ENCODE results near the gene ISCA2.

ISCA2 gene

DNA sequence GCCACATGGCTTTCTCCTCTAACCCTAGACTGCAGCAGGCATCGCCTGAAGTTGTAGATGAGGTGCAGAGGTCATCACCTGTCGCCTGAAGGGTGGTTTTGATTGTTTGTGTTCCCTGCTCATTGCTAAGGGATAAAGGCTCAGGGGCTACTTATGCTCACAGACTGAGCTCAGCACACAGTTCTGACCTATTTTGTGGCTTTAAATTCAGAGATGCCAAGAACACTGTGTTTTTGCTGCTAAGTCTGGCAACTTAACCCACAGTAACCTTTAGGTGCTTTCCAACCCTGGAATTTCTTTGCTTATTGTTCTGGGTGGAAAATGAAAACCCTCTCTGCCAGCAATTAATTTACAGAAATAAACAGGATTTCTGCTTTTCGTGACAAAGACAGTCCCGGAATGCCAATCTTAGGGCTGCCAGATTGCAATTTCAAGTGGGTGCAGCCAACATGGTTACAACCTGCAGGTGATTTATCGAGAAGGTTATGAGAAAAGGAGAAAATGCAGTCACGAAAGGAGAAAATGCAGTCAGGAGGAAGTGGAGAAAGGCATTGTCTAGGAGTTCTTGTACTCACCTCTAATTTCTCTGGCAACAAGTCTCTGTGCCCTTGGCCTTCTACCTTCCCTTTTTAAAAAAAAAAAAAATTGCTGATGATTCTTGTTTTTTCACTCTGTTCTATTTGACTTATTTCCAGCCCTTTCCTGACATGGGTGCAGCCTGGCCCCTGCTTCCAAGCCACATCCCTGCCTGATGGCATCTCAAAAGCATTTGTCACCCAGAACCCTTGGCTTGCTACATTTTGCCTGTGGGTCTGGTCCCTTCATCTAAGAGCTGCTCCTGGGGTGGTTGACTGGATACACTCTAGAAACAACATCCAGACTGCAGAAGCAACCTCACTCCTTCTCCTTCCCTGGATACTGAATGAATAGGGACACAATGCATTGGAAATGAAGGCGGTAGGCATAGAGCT, 23.7 kb upstream of the ISCA2 start:
- Histone ChIP-seq H3K9me3 (ENCODE audit: insufficient read depth, low read depth, low read length) (no peaks in the 10 kb centered on the region), H3F3A (ENCODE audit: low read depth) (no peaks in the 10 kb centered on the region), H3K9me2 (replicated peaks; ENCODE audit: low read depth, low read length) (no peaks in the 10 kb centered on the region), H4K20me1 (ENCODE audit: insufficient read depth, low read length, poor library complexity, severe bottlenecking) (no peaks in the 10 kb centered on the region), H3K4me1 (ENCODE audit: insufficient read depth, low read length, poor library complexity, severe bottlenecking) (no peaks in the 10 kb centered on the region), H3K4me3 (ENCODE audit: low read length, poor library complexity, severe bottlenecking) (no peak overlapping the region), H2AFZ (ENCODE audit: low read length) (no peak overlapping the region), H3K79me2 (ENCODE audit: insufficient read depth, low read length) (no peaks in the 10 kb centered on the region), H3K4me2 (ENCODE audit: low read depth, low read length, poor library complexity, severe bottlenecking) (no peak overlapping the region), H3K9ac (ENCODE audit: low read depth, low read length, poor library complexity, severe bottlenecking) (no peak overlapping the region), H3K27me3 (ENCODE audit: insufficient read depth, low read length, poor library complexity, severe bottlenecking) (no peaks in the 10 kb centered on the region), H3K36me3 (ENCODE audit: insufficient read depth, low read length) (no peaks in the 10 kb centered on the region)
- TF ChIP-seq, protein P1, sequence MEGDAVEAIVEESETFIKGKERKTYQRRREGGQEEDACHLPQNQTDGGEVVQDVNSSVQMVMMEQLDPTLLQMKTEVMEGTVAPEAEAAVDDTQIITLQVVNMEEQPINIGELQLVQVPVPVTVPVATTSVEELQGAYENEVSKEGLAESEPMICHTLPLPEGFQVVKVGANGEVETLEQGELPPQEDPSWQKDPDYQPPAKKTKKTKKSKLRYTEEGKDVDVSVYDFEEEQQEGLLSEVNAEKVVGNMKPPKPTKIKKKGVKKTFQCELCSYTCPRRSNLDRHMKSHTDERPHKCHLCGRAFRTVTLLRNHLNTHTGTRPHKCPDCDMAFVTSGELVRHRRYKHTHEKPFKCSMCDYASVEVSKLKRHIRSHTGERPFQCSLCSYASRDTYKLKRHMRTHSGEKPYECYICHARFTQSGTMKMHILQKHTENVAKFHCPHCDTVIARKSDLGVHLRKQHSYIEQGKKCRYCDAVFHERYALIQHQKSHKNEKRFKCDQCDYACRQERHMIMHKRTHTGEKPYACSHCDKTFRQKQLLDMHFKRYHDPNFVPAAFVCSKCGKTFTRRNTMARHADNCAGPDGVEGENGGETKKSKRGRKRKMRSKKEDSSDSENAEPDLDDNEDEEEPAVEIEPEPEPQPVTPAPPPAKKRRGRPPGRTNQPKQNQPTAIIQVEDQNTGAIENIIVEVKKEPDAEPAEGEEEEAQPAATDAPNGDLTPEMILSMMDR (conservative IDR thresholded peaks at IDR 0.05; ENCODE audit: low read length): no peak
- TF ChIP-seq EZH2phosphoT487 (IDR thresholded peaks at IDR 0.05; ENCODE audit: borderline replicate concordance): no peak

DNA sequence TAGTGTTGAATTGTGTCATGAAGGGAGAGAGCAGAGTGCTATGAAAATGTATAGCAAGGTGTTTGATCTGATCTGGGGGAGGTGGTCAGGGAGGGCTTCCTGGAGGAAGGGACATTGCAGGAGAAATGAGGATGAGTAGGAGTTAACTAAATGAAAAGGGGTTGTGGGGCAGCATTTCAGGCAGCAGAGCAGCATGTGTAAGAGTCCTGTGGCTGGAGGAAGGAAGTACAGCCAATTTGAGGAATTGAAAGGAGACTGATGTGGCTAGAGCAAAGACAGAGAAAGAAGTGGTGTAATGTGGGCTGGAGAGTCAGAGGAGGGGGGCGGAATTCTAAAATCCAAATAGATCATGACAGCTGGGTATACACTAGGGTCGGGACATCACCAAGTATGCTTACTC, 21.0 kb upstream of the ISCA2 start:
- Histone ChIP-seq H3K79me2 (ENCODE audit: insufficient read depth, low read length) (no peaks in the 10 kb centered on the region), H3K9me2 (replicated peaks; ENCODE audit: low read depth, low read length) (no peaks in the 10 kb centered on the region), H3K27me3 (ENCODE audit: insufficient read depth, low read length, poor library complexity, severe bottlenecking) (no peaks in the 10 kb centered on the region), H3K36me3 (ENCODE audit: insufficient read depth, low read length) (no peaks in the 10 kb centered on the region), H3K9ac (ENCODE audit: low read depth, low read length, poor library complexity, severe bottlenecking) (no peak overlapping the region), H3F3A (ENCODE audit: low read depth) (no peaks in the 10 kb centered on the region), H3K9me3 (ENCODE audit: insufficient read depth, low read depth, low read length) (no peaks in the 10 kb centered on the region), H4K20me1 (ENCODE audit: insufficient read depth, low read length, poor library complexity, severe bottlenecking) (no peaks in the 10 kb centered on the region), H3K4me1 (ENCODE audit: insufficient read depth, low read length, poor library complexity, severe bottlenecking) (no peaks in the 10 kb centered on the region), H2AFZ (ENCODE audit: low read length) (no peak overlapping the region), H3K4me3 (ENCODE audit: low read length, poor library complexity, severe bottlenecking) (no peak overlapping the region), H3K4me2 (ENCODE audit: low read depth, low read length, poor library complexity, severe bottlenecking) (no peak overlapping the region)
- TF ChIP-seq, protein P1 (conservative IDR thresholded peaks at IDR 0.05; ENCODE audit: low read length): no peak
- no peak for TF ChIP-seq EZH2phosphoT487 (IDR thresholded peaks at IDR 0.05; ENCODE audit: borderline replicate concordance)

DNA sequence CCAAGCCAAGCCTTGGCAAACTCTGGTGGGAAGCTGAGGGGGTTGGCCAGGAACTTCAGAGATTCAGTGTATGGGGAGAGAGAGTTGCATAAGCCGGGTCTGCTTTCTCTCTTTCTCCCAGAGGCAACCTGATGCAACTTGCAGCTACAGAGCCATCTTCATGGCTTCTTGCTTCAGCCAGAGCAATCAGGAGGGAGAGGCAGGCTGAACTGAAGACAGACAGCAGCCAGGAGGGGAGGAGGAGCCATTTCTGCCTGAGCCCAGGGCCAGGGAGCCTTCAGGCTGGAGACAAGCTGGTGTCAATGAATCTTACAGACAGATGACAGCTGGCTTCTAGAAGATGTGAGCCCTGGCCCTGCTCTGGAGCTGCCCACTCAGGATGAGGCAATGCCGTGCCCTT, 19.2 kb upstream of the ISCA2 start:
- Histone ChIP-seq H3K4me1 (ENCODE audit: insufficient read depth, low read length, poor library complexity, severe bottlenecking) (no peaks in the 10 kb centered on the region), H3K4me2 (ENCODE audit: low read depth, low read length, poor library complexity, severe bottlenecking) (no peak overlapping the region), H2AFZ (ENCODE audit: low read length) (no peak overlapping the region), H3K9me2 (replicated peaks; ENCODE audit: low read depth, low read length) (no peaks in the 10 kb centered on the region), H4K20me1 (ENCODE audit: insufficient read depth, low read length, poor library complexity, severe bottlenecking) (no peaks in the 10 kb centered on the region), H3K27me3 (ENCODE audit: insufficient read depth, low read length, poor library complexity, severe bottlenecking) (no peaks in the 10 kb centered on the region), H3K9me3 (ENCODE audit: insufficient read depth, low read depth, low read length) (no peaks in the 10 kb centered on the region), H3K9ac (ENCODE audit: low read depth, low read length, poor library complexity, severe bottlenecking) (no peak overlapping the region), H3K4me3 (ENCODE audit: low read length, poor library complexity, severe bottlenecking) (no peak overlapping the region), H3K79me2 (ENCODE audit: insufficient read depth, low read length) (no peaks in the 10 kb centered on the region), H3F3A (ENCODE audit: low read depth) (no peaks in the 10 kb centered on the region), H3K36me3 (ENCODE audit: insufficient read depth, low read length) (peaks cover 3% of the 10 kb centered on the region; the same call in 1 of the 2 replicates)
- no peak for TF ChIP-seq EZH2phosphoT487 (IDR thresholded peaks at IDR 0.05; ENCODE audit: borderline replicate concordance)
- TF ChIP-seq, protein P1 (conservative IDR thresholded peaks at IDR 0.05; ENCODE audit: low read length): no peak

Data from Loucy (cell line).